Measurements from ENCODE around the gene SPOCK1. TPM values are rescaled to one million over a fixed set of nuclear protein-coding genes. Genes with fewer than 3 reads are reported as not detected.

SPOCK1 gene
- total and polyA plus RNA-seq, 2 of the 13 experiments (the other 11 are each of a cell fraction or from before 2014, with no cell fraction given), result 0.18 to 0.29 TPM

DNA sequence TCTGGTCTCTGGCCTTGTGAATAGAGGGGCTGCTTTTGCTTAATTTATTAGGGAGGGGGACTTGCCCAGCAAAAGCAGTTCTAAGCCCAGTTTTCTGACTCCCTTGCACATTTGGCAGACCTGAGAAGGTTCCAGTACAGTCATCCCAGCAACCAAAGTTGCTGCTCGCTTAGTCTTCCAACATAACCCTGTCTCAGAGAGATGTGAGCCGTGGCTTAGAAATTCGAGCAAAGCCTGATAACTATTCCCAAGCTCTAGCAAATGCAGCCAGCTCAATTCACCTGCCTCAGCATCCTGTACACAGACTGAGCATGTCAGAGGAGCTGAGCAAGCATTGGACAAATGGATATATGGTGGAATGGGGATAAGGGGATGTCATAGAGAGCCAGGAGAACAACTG lies 401.9 kb downstream of the SPOCK1 start:
- Histone ChIP-seq H3K9ac (ENCODE audit: insufficient read depth, low read depth, low read length) (no peak overlapping the region), H4K20me1 (ENCODE audit: insufficient read depth, low read length) (no peaks in the 10 kb centered on the region), H3K27me3 (ENCODE audit: control insufficient read depth in 1 of 2, insufficient read depth in 2 of 2, low read length in 2 of 2) (no peaks in the 10 kb centered on the region), H3K4me1 (ENCODE audit: insufficient read depth, low read length) (no peaks in the 10 kb centered on the region), H3K9me3 (ENCODE audit: low read length) (no peaks in the 10 kb centered on the region), H3K79me2 (ENCODE audit: insufficient read depth, low read length) (no peaks in the 10 kb centered on the region), H3K27ac (ENCODE audit: extremely low read length, insufficient read depth, low read length) (no peak overlapping the region), H2AFZ (ENCODE audit: low read length) (no peak overlapping the region), H3K36me3 (replicated peaks in 1 of 2; ENCODE audit: control insufficient read depth in 1 of 2, insufficient read depth in 2 of 2, low read length in 2 of 2) (no peaks in the 10 kb centered on the region), H3K4me2 (ENCODE audit: low read depth, low read length) (no peak overlapping the region), H3K4me3 (replicated peaks in 1 of 3; ENCODE audit: insufficient read depth in 1 of 3, low read depth in 2 of 3, low read length in 3 of 3) (no peak overlapping the region)
- POLR2A ChIA-PET, result no interaction called here
- no peak for TF ChIP-seq ZBTB1 (CRISPR knock-in tag; IDR thresholded peaks at IDR 0.05; ENCODE audit: borderline replicate concordance)
- no peak for TF ChIP-seq ZNF292 (CRISPR knock-in tag; IDR thresholded peaks at IDR 0.05; ENCODE audit: borderline replicate concordance, low read depth)
- TF ChIP-seq, protein P1, sequence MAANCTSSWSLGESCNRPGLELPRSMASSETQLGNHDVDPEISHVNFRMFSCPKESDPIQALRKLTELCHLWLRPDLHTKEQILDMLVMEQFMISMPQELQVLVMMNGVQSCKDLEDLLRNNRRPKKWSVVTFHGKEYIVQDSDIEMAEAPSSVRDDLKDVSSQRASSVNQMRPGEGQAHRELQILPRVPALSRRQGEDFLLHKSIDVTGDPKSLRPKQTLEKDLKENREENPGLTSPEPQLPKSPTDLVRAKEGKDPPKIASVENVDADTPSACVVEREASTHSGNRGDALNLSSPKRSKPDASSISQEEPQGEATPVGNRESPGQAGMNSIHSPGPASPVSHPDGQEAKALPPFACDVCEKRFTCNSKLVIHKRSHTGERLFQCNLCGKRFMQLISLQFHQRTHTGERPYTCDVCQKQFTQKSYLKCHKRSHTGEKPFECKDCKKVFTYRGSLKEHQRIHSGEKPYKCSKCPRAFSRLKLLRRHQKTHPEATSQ (CRISPR knock-in tag; IDR thresholded peaks at IDR 0.05; ENCODE audit: borderline replicate concordance), result no peak
- TF ChIP-seq, protein P2, sequence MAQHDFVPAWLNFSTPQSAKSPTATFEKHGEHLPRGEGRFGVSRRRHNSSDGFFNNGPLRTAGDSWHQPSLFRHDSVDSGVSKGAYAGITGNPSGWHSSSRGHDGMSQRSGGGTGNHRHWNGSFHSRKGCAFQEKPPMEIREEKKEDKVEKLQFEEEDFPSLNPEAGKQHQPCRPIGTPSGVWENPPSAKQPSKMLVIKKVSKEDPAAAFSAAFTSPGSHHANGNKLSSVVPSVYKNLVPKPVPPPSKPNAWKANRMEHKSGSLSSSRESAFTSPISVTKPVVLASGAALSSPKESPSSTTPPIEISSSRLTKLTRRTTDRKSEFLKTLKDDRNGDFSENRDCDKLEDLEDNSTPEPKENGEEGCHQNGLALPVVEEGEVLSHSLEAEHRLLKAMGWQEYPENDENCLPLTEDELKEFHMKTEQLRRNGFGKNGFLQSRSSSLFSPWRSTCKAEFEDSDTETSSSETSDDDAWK (CRISPR knock-in tag; IDR thresholded peaks at IDR 0.05), result no peak
- no peak for TF ChIP-seq ZKSCAN8 (CRISPR knock-in tag; IDR thresholded peaks at IDR 0.05; ENCODE audit: borderline replicate concordance)
- TF ChIP-seq, protein P3, sequence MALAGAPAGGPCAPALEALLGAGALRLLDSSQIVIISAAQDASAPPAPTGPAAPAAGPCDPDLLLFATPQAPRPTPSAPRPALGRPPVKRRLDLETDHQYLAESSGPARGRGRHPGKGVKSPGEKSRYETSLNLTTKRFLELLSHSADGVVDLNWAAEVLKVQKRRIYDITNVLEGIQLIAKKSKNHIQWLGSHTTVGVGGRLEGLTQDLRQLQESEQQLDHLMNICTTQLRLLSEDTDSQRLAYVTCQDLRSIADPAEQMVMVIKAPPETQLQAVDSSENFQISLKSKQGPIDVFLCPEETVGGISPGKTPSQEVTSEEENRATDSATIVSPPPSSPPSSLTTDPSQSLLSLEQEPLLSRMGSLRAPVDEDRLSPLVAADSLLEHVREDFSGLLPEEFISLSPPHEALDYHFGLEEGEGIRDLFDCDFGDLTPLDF (CRISPR knock-in tag; IDR thresholded peaks at IDR 0.05), result no peak
- TF ChIP-seq PPARG (CRISPR knock-in tag; conservative IDR thresholded peaks at IDR 0.05), result no peak
- no peak for TF ChIP-seq GATAD2A (CRISPR knock-in tag; IDR thresholded peaks at IDR 0.05)
- no peak for TF ChIP-seq HMGA1 (CRISPR knock-in tag; conservative IDR thresholded peaks at IDR 0.05)
- TF ChIP-seq, protein P4, sequence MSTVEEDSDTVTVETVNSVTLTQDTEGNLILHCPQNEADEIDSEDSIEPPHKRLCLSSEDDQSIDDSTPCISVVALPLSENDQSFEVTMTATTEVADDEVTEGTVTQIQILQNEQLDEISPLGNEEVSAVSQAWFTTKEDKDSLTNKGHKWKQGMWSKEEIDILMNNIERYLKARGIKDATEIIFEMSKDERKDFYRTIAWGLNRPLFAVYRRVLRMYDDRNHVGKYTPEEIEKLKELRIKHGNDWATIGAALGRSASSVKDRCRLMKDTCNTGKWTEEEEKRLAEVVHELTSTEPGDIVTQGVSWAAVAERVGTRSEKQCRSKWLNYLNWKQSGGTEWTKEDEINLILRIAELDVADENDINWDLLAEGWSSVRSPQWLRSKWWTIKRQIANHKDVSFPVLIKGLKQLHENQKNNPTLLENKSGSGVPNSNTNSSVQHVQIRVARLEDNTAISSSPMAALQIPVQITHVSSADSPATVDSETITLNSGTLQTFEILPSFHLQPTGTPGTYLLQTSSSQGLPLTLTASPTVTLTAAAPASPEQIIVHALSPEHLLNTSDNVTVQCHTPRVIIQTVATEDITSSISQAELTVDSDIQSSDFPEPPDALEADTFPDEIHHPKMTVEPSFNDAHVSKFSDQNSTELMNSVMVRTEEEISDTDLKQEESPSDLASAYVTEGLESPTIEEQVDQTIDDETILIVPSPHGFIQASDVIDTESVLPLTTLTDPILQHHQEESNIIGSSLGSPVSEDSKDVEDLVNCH (CRISPR knock-in tag; IDR thresholded peaks at IDR 0.05), result no peak
- TF ChIP-seq U2AF2 (IDR thresholded peaks at IDR 0.05; ENCODE audit: low read depth, low read length), result no peak
- no peak for TF ChIP-seq PAX8 (CRISPR knock-in tag; IDR thresholded peaks at IDR 0.05; ENCODE audit: borderline replicate concordance)
- WGBS (ENCODE audit: low lambda C conversion rate), result 13% methylated on average over 3 of the region's 3 CpGs
- DNase-seq (ENCODE audit: low spot score) (no peak), FAIRE-seq (no peak), ATAC-seq (no peak)
- CTCF ChIA-PET (ENCODE audit: low intra/inter-chr PET ratio, low total read pairs), result no interaction called here
- intact Hi-C loops (cut with micrococcal nuclease; ENCODE audit: unreplicated experiment) (no loop called here), in situ Hi-C loops (cut with HindIII; ENCODE audit: extremely low pct_ligation_motif_present, low pct_unique_long_range_greater_than_20kb) (no loop called here)
- no TSS peak for BruUV-seq (replicated peaks)
